SHP77 (cell line): Measurements from ENCODE around the gene MAD2L1.
"Not testable (repeated sequence)": the region's sequence is repeated elsewhere in the genome, so short reads cannot be mapped to it uniquely, and the experiment has no call there.

ENCODE experiments used
- DNase-seq, 2 experiments: peaks; one replicate each; lab custom pipeline; 2025; lab: John Stamatoyannopoulos, UW

Gene MAD2L1

GRCh38 chr4:120066517-120067340 lies at the start of gene MAD2L1:
MAD2L1 (minus strand) TSS chr4:120066848; CDS start chr4:120066734, 114 bp downstream.
- DNase-seq = peak; percentile 83 to 88

GRCh38 chr4:120111745-120112144 lies 45.1 kb upstream of the MAD2L1 start:
- DNase-seq = no peak

- DNase-seq = no peak
These were observed 42.8 kb upstream of the MAD2L1 start for GRCh38 chr4:120109406-120109805.

GRCh38 chr4:120105472-120105871 lies 38.8 kb upstream of the MAD2L1 start:
- DNase-seq = no peak

GRCh38 chr4:120096508-120097297 lies 30.1 kb upstream of the MAD2L1 start:
- DNase-seq = no peak

- no peak for DNase-seq
These were observed 21.9 kb upstream of the MAD2L1 start for GRCh38 chr4:120088507-120088906.

GRCh38 chr4:120088066-120088465 lies 21.4 kb upstream of the MAD2L1 start:
- DNase-seq = not testable (repeated sequence)

GRCh38 chr4:120085705-120086104 lies 19.1 kb upstream of the MAD2L1 start:
- no peak for DNase-seq

- DNase-seq = no peak
These were observed 17.7 kb upstream of the MAD2L1 start for GRCh38 chr4:120084327-120084726.

GRCh38 chr4:120083152-120083551 lies 16.5 kb upstream of the MAD2L1 start:
- DNase-seq = no peak

- DNase-seq = no peak
These were observed 15.6 kb upstream of the MAD2L1 start for GRCh38 chr4:120082251-120082650.

GRCh38 chr4:120081726-120082125 lies 15.1 kb upstream of the MAD2L1 start:
- DNase-seq = no peak

GRCh38 chr4:120080533-120080932 lies 13.9 kb upstream of the MAD2L1 start:
- no peak for DNase-seq

GRCh38 chr4:120079839-120080520 lies 13.3 kb upstream of the MAD2L1 start:
- DNase-seq = no peak

GRCh38 chr4:120078216-120078615 lies 11.6 kb upstream of the MAD2L1 start:
- DNase-seq = no peak

- peak; percentile 18 to 21 for DNase-seq
These were observed 4.6 kb upstream of the MAD2L1 start for GRCh38 chr4:120071192-120071795.

GRCh38 chr4:120070196-120070595 lies 3.5 kb upstream of the MAD2L1 start:
- DNase-seq = no peak

- DNase-seq = no peak
These were observed 603 bp downstream of the MAD2L1 start for GRCh38 chr4:120065974-120066516.

- no peak for DNase-seq
These were observed 1.8 kb downstream of the MAD2L1 start for GRCh38 chr4:120064887-120065286.

GRCh38 chr4:120063711-120064110 lies 2.9 kb downstream of the MAD2L1 start:
- DNase-seq = not testable (repeated sequence)

- no peak for DNase-seq
These were observed 3.9 kb downstream of the MAD2L1 start for GRCh38 chr4:120062663-120063195.
